HepG2 (cell line): ENCODE measurements around the gene GTF2H4. TPM values are rescaled to one million over a fixed set of nuclear protein-coding genes. Genes with fewer than 3 reads are reported as not detected.

ENCODE experiments used
- ATF7 ChIP-seq, 2 experiments: fragments of 450-650 bp in 1 of 2; sonication (generic) in 1 of 2; formaldehyde crosslinking in 1 of 2; IDR thresholded peaks; 2 replicates each; pipeline versions ENCODE4 v1.4.0 to v1.6.1; 2016 to 2020; ENCODE audit warnings: antibody characterized with exemption in 1 of 2, mild to moderate bottlenecking in 1 of 2, missing genetic modification reagents in 1 of 2
- ELF3 ChIP-seq: IDR thresholded peaks from 2 replicates; pipeline ENCODE4 v1.6.1; 2016; ENCODE audit warnings: missing genetic modification reagents, missing compliant biosample characterization
- ETV6 ChIP-seq: sonication (generic); formaldehyde crosslinking; conservative IDR thresholded peaks from 2 replicates; pipeline ENCODE4 v1.4.0; 2020; ENCODE audit warnings: missing genetic modification reagents
- FOXC1 ChIP-seq: sonication (generic); formaldehyde crosslinking; IDR thresholded peaks from 2 replicates; pipeline ENCODE4 v1.8.0; 2022; ENCODE audit warnings: mild to moderate bottlenecking, missing genetic modification reagents, borderline replicate concordance
- FOXP4 ChIP-seq: sonication (generic); formaldehyde crosslinking; IDR thresholded peaks from 2 replicates; pipeline ENCODE4 v1.4.0; 2020; ENCODE audit warnings: missing genetic modification reagents
- KLF12 ChIP-seq: sonication (generic); formaldehyde crosslinking; IDR thresholded peaks from 2 replicates; pipeline ENCODE4 v1.4.0; 2020; ENCODE audit warnings: missing genetic modification reagents, borderline replicate concordance
- KMT2B ChIP-seq: IDR thresholded peaks from 2 replicates; pipeline ENCODE4 v1.6.1; 2016; ENCODE audit warnings: missing genetic modification reagents, missing compliant biosample characterization
- NCOA2 ChIP-seq: sonication (generic); formaldehyde crosslinking; IDR thresholded peaks from 2 replicates; pipeline ENCODE4 v1.8.0; 2022; ENCODE audit warnings: inconsistent platforms
- NPAS2 ChIP-seq: sonication (generic); formaldehyde crosslinking; IDR thresholded peaks from 2 replicates; pipeline ENCODE4 v1.8.0; 2022; ENCODE audit warnings: mild to moderate bottlenecking, missing genetic modification reagents, borderline replicate concordance
- NR2F2 ChIP-seq: IDR thresholded peaks from 2 replicates; pipeline ENCODE4 v1.6.1; 2012; ENCODE audit warnings: low read depth, inconsistent platforms, borderline replicate concordance
- STAG1 ChIP-seq: sonication (generic); formaldehyde crosslinking; IDR thresholded peaks from 2 replicates; pipeline ENCODE4 v1.4.0; 2020; ENCODE audit warnings: missing genetic modification reagents
- TSC22D2 ChIP-seq: sonication (generic); formaldehyde crosslinking; IDR thresholded peaks from 2 replicates; pipeline ENCODE4 v1.5.1; 2020; ENCODE audit warnings: missing genetic modification reagents, mild to moderate bottlenecking, borderline replicate concordance
- ZBTB20 ChIP-seq: sonication (generic); formaldehyde crosslinking; IDR thresholded peaks from 2 replicates; pipeline ENCODE4 v1.8.1; 2023; ENCODE audit warnings: missing genetic modification reagents, low read depth, mild to moderate bottlenecking, borderline replicate concordance
- ZFP36L1 ChIP-seq: sonication (generic); formaldehyde crosslinking; IDR thresholded peaks from 2 replicates; pipeline ENCODE4 v1.8.0; 2022; ENCODE audit warnings: mild to moderate bottlenecking, missing genetic modification reagents, moderate library complexity
- ZFP90 ChIP-seq: sonication (generic); formaldehyde crosslinking; IDR thresholded peaks from 2 replicates; pipeline ENCODE4 v1.8.0; 2022; ENCODE audit warnings: missing genetic modification reagents, mild to moderate bottlenecking, inconsistent platforms, borderline replicate concordance
- ZFYVE20 ChIP-seq: sonication (generic); formaldehyde crosslinking; IDR thresholded peaks from 2 replicates; pipeline ENCODE4 v1.8.0; 2023; ENCODE audit warnings: low read depth, mild to moderate bottlenecking, moderate library complexity, missing genetic modification reagents, borderline replicate concordance
- ZKSCAN5 ChIP-seq: sonication (generic); formaldehyde crosslinking; IDR thresholded peaks from 2 replicates; pipeline ENCODE4 v1.5.1; 2020; ENCODE audit warnings: mild to moderate bottlenecking, missing genetic modification reagents
- ZNF331 ChIP-seq: sonication (generic); formaldehyde crosslinking; IDR thresholded peaks from 2 replicates; pipeline ENCODE4 v1.4.0; 2020; ENCODE audit warnings: missing genetic modification reagents
- ZNF558 ChIP-seq: sonication (generic); formaldehyde crosslinking; IDR thresholded peaks from 2 replicates; pipeline ENCODE4 v1.9.0; 2022; ENCODE audit warnings: mild to moderate bottlenecking, missing genetic modification reagents, borderline replicate concordance
- ZNF776 ChIP-seq: sonication (generic); formaldehyde crosslinking; IDR thresholded peaks from 2 replicates; pipeline ENCODE4 v1.4.0; 2020; ENCODE audit warnings: mild to moderate bottlenecking, missing genetic modification reagents
- ZNF816 ChIP-seq: sonication (generic); formaldehyde crosslinking; IDR thresholded peaks from 2 replicates; pipeline ENCODE4 v1.8.0; 2022; ENCODE audit warnings: missing genetic modification reagents, mild to moderate bottlenecking, borderline replicate concordance
- ZNF839 ChIP-seq: sonication (generic); formaldehyde crosslinking; IDR thresholded peaks from 2 replicates; pipeline ENCODE4 v1.4.0; 2020; ENCODE audit warnings: missing genetic modification reagents, mild to moderate bottlenecking, borderline replicate concordance
- polyA plus RNA-seq, 8 experiments: library from polyadenylated mRNA; depleted of rRNA in 3 of 8; stranded (reverse) in 7 of 8; unstranded in 1 of 8; fragments of >200 nt; fragmentation: Illumina TruSeq in 4 of 8; extraction: Trizol in 4 of 8; gene quantifications; 2 replicates each; pipeline versions ENCODE4 v1.2.1 to v1.2.3, GENCODE V29; 2011 to 2016; ENCODE audit warnings: low read depth in 4 of 8, missing spikeins in 1 of 8, mixed read lengths in 1 of 8; ENCODE audit not compliant: insufficient read depth in 1 of 8
- total RNA-seq, 5 experiments: library from RNA; depleted of rRNA; stranded (reverse); fragments of >200 nt; fragmentation: Illumina TruSeq; extraction: Trizol; gene quantifications; 2 replicates each; pipeline ENCODE4 v1.2.3, GENCODE V29; 2016; ENCODE audit warnings: low read depth in 1 of 5
- TF ChIP-seq, protein P1 (sequence below): sonication (generic); formaldehyde crosslinking; IDR thresholded peaks from 2 replicates; pipeline ENCODE4 v1.8.0; 2022; ENCODE audit warnings: mild to moderate bottlenecking, missing genetic modification reagents, moderate library complexity
- TF ChIP-seq, protein P2 (sequence below): sonication (generic); formaldehyde crosslinking; IDR thresholded peaks from 2 replicates; pipeline ENCODE4 v1.5.0; 2020; ENCODE audit warnings: missing genetic modification reagents, mild to moderate bottlenecking, borderline replicate concordance

Gene GTF2H4
- total and polyA plus RNA-seq, 2 of the 13 experiments (the other 11 are each of a cell fraction or from before 2014, with no cell fraction given) = 15.9 to 49.3 TPM

- peak; percentile 47 for TF ChIP-seq FOXP4 (CRISPR knock-in tag)
- TF ChIP-seq KMT2B (CRISPR knock-in tag) = peak; percentile 90
- peak; percentile 31; the same call in 1 of the 2 replicates for TF ChIP-seq NCOA2
- TF ChIP-seq FOXC1 (CRISPR knock-in tag) = peak; percentile 96
- TF ChIP-seq KLF12 = no peak
- TF ChIP-seq ZNF816 (CRISPR knock-in tag) = peak; percentile 66; the same call in 1 of the 2 replicates
- TF ChIP-seq ZNF776 = no peak
- TF ChIP-seq ZBTB20 (CRISPR knock-in tag) = peak; percentile 77
- TF ChIP-seq ZFP36L1 (CRISPR knock-in tag) = peak; percentile 30; the same call in 1 of the 2 replicates
- TF ChIP-seq, protein P1, sequence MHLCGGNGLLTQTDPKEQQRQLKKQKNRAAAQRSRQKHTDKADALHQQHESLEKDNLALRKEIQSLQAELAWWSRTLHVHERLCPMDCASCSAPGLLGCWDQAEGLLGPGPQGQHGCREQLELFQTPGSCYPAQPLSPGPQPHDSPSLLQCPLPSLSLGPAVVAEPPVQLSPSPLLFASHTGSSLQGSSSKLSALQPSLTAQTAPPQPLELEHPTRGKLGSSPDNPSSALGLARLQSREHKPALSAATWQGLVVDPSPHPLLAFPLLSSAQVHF (CRISPR knock-in tag) = no peak
- TF ChIP-seq, protein P2, sequence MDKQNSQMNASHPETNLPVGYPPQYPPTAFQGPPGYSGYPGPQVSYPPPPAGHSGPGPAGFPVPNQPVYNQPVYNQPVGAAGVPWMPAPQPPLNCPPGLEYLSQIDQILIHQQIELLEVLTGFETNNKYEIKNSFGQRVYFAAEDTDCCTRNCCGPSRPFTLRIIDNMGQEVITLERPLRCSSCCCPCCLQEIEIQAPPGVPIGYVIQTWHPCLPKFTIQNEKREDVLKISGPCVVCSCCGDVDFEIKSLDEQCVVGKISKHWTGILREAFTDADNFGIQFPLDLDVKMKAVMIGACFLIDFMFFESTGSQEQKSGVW (CRISPR knock-in tag) = no peak
- TF ChIP-seq ATF7 (IDR thresholded peaks at IDR 0.05) = no peak
- 0 out of 2 replicates have a peak, but pooled peaks have one; percentile 41 for TF ChIP-seq ATF7 (CRISPR knock-in tag; IDR thresholded peaks at IDR 0.05)
- TF ChIP-seq ZNF331 = no peak; the same call in 1 of the 2 replicates
- no peak for TF ChIP-seq ZFP90 (CRISPR knock-in tag)
- no peak for TF ChIP-seq TSC22D2
- TF ChIP-seq NR2F2 = 0 out of 2 replicates have a peak, but pooled peaks have one; percentile 31
- no peak for TF ChIP-seq NPAS2 (CRISPR knock-in tag)
- no peak for TF ChIP-seq STAG1 (CRISPR knock-in tag)
- TF ChIP-seq ZFYVE20 = no peak
- TF ChIP-seq ETV6 (CRISPR knock-in tag) = peak; percentile 66
- TF ChIP-seq ZNF558 (CRISPR knock-in tag) = peak; percentile 76; the same call in 1 of the 2 replicates
- peak; percentile 68 for TF ChIP-seq ELF3 (CRISPR knock-in tag)
- peak; percentile 99 for TF ChIP-seq ZKSCAN5 (CRISPR knock-in tag)
- peak; percentile 65; the same call in 1 of the 2 replicates for TF ChIP-seq ZNF839 (CRISPR knock-in tag)
Observed at GRCh38 chr6:30907758-30908591, at the start of gene GTF2H4 (continued).
